GM19238 (cell line): Measurements from ENCODE around the gene LRRC26.
A peak's percentile ranks its signal among the peaks of the same experiment; 100 is the strongest.

Source experiments
- DNase-seq: peaks from one replicate; pipeline ENCODE4 v3.0.0; 2011; ENCODE audit warnings: low spot score; ENCODE audit not compliant: insufficient read length

LRRC26 gene

DNA sequence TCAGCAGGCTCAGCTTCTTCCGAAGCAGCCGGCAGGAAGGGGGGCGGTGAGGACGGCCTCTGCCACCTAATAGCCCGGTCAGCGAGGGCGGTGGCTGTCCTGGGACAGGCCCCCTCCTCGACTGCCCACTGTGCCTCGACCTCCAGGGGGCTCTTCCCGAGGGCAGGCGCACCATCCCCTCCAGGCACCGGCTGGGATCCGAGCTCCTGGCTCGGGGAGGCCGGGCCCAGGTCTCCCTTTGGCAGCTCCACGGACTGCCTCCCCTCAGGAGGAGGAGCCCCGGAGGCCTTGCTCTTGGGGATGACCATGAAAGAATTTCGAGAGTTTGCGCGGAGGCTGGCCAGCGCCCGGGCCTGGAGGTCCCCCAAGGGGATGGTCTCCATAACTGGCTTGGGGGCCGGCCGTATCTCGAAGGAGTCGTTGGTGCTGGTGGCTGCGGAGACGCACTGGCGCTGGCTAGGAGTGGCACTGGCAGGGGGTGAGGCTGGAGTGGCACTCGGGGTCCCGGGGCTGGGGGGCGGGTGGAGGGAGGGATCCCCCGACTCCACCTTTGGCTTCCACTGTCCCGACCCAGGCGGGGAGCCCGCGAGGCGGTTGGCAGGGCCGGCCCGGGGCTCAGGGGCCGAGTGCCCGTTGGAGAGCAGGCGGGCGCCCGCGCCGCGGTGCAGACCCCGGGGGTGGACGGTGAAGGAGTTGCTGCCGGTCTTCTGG is 29.7 kb upstream of the LRRC26 start:
- DNase-seq: no peak

DNA sequence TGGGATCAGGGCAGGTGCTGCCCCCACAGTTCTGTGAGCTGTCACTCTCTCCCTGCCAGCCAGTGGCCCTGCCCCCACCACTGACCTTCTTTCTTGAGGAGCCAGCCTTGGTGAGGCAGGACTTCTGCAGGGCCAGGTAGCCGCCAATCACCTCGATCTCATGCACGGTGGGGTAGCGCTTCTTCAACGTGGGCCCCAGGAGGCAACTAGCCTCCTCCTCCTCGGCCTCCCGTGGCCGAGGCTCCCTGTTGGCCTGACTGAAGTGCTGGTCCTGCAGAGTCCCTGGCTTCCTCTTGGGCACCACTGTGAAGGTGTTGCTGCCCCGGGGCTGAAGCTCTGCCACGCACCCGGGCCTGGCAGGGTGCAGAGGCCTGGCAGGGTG is 29.0 kb upstream of the LRRC26 start:
- DNase-seq: no peak

DNA sequence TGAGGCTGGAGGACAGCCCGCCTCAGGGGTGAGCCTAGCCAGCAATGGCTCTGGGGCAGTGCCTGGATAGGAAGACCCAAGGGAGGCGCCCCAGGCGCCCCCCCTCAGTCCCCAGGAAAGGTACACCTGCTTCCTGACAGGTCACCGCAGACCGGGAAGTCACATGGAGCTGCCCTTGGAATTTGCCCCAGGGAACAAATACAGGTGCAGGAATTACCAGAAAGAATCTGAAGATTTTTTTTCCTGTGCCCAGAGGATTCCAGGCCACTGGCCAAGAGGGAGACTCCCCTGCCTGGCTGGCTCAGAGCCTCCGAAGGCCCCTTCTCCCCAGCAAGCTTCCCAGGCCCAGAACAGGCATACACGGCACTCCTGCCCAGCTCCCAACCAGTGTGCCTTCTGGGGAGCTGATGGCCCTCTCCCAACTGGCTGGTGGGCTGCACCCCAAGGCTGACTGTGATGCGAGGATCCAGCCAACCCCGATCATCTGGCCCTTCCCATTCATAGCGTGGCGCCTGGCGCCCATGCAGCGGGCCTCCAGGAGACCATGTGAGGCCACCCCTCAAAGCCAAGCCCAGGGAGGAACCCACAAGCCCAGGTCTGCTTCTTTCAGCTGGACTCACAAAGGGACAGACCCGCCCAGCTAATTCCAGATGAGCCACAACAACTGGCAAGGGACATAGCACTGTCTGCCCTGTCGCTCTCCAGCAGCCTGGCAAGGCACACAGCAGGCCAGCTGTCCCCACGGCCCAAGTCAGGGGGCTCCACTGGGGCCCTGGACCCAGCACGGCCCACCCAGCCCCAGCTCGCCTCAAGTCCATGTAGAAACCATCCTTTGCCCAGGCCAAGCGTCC is 28.4 kb upstream of the LRRC26 start:
- DNase-seq: no peak

DNA sequence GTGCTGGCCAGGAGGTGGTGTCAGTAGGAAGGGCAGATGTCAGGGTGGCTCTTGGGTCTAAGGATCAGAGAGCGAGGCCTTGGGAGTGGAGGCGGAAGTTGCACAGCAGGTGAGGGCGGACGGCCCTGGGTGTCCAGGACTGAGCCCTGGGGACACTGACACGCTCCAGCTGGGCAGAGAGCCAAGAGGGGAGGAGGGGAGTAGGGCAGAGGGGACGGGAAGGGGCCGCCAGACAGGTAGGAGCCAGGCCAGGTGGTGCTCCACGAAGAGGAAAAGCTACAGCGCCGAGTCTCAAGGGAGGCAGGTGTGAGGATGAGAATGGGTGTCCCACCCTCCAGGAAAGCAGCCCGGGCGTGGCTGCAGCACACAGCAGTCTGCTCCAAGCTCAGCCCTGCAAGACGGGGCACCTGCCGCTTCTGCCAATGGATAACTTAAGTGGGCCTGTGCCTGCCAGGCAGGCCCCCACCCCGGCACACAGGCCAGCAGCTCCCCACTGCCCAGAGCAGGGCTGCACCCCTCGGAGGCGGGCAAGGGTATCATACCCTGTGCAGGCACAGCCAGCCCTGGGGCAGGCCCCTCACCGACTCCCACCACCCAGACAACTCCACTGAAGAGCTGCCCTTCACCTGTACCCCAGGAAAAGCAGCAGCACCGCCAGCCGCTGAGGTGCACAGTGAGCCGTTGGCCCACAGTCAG is 25.8 kb upstream of the LRRC26 start:
- no peak for DNase-seq

DNA sequence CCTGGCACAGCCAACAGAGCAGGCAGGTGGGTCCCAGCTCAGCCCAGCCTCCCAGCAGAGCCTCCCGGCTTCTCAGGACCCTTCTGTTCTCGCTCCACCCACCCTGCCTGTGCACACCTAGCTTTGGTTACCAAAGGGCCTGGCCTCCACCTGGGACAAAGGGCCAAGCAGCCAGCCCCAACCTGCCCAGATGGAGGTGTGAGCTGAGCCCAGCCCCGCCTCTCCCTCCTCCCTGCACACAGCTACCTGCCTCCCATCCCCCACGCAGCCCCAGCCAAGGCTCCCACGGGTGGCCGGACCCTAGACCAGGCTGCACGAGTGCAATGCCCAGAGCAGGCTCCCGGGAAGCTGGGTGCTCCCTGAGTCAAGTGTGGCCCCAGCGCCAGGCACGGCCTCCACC is 25.1 kb upstream of the LRRC26 start:
- DNase-seq: no peak

DNA sequence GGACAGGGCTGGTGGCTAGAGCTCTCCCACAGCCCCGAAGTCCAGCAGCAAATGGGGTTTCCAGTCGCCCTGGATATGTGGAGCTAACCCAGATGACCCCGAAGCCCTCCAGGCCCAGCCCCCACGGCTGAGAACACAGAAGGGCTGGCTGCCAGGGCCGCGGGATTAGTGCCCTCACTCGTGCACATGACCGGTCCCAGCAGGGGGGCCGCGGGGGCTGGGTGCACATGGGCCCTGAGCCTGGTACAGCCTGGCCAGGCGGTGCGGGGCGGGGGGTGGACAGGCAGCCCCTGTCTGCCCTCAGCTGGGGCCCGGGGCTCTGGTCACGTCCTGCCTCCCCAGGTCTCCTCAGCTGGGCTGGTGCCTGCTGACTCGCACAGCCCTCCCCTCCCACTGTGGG is 24.5 kb upstream of the LRRC26 start:
- no peak for DNase-seq

DNA sequence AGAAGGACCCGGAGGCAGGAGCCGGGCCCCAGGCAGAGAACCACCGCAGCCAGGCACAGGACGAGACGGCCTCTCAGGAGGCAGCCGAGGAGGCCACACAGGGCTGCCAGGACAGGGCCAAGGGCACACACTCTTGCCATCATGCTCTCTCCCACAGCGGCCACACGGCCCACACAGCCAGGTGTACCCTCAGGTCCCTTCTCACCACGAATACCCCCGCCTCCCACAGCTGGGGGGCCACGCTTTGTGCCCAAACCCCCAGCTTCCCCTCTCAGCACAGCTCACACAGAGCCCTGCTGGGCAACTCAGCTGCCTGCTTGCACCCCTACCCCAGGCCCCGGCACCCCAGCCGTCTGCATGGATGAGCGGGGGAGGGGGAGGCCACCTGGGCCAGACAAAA is 23.9 kb upstream of the LRRC26 start:
- DNase-seq: no peak

DNA sequence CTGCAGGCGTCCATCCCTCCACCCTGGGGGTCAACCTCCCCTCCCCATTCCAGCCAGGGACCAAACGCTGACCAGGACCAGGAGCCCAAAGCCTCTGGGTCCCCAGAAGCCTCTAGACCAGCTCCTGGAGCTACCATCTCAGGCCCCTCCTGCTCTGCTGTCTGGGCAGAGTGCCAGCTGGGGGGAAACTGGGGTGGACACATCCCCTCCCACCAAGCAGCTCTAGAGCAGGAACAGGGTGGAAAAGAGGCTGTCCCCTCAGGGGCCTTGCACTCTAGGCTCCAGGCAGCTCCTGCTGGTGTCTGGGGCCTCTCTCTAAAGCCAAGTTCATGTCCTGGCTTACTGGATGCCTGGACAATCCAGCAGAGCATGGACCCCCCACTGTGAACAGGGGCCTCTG is 23.0 kb upstream of the LRRC26 start:
- no peak for DNase-seq

DNA sequence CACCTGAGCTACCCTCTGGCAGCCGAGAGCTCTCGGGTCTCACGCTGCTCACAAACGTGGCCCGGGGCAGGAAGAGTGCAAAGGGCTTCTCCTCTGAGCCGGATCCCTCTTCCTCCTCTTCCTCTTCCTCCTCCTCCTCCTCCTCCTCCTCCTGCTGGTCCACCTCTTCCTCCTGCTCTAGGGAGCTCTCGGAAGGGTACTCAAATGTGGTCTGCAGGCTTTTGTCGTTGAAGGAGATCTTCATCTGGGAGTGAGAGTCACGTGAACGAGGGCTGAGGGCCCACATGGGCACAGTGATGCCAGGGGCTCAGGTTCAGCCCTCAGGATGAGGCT is 22.6 kb upstream of the LRRC26 start:
- no peak for DNase-seq

DNA sequence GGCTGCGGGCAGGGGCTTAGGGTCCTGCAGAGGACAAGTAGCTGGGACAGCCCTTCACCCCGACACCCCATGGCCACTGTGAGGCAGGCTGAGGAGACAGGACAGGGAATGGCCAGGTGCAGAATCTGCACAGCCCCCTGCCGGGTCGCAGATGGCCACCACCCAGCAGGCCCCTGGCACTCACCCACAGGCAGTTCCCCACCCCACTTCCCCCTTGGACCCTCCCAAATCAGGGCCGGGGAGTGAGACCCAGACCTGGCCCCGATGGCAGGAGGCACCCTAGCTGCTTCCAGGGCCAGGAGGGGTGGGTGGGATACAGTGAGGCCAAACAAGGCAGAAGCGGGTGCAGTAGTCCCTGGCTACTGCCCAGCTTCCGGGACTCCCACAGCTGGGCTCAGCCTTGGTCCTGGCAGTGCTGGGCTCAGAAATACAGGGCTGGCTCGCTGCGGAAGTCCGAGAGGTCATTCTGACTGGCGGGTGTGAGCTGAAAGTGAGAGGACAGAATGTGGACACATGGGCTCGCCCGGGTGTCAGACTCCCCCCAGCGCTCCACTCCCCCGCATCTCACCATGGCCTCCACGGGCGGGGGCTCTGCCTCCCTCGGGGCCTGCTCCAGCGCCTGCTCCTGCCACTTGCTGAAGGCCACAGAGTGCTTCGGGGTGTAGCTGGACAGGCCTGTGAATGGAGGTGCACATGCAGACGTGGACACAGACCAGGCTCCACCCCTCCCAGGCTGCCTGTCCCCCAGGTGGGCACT is 22.0 kb upstream of the LRRC26 start:
- no peak for DNase-seq

DNA sequence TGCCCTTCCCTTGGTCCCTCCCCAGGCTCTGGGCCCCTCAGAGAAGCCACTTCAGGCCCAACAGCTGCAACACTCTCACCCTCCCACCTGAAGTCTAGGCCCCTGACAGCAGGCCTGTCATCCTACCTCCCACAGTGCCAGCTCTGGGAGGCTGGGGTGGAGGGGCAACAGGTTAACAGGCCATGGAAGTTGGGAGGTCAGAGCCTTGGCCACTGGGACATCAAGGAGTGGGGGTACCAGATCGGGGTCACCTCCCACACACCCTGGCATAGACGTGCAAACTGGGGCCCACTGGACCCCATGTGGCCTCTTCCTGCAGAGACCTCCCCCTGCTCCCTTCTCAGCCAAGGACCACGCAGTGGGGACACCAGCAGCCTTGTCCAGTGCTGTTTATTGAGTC is 21.4 kb upstream of the LRRC26 start:
- no peak for DNase-seq

DNA sequence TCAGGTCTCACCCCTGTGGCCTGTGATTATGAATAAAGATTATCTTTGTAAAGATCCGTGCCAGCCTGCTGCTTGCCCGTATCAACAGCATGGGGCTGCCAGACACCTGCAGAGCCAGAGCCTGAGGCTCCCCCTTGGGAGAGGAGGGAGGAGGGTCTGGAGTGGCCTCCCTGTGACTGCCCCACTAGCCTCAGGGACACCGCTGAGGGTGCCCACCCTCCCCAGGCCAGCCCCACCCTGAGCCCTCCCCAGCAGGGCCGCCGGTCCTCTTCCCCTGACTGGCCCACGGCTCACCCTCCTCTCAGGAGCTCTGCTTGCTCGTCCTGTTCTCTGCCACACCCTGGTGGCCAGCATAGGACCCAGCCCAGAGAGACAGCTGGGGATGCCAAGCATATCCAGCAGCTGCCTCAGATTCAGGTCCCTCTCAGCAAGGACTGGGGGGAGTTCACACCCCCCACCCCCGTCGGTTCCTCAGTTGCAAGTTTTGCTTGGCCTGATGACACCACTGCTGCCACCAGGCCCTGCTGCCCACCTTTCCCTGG is 20.5 kb upstream of the LRRC26 start:
- DNase-seq: no peak

DNA sequence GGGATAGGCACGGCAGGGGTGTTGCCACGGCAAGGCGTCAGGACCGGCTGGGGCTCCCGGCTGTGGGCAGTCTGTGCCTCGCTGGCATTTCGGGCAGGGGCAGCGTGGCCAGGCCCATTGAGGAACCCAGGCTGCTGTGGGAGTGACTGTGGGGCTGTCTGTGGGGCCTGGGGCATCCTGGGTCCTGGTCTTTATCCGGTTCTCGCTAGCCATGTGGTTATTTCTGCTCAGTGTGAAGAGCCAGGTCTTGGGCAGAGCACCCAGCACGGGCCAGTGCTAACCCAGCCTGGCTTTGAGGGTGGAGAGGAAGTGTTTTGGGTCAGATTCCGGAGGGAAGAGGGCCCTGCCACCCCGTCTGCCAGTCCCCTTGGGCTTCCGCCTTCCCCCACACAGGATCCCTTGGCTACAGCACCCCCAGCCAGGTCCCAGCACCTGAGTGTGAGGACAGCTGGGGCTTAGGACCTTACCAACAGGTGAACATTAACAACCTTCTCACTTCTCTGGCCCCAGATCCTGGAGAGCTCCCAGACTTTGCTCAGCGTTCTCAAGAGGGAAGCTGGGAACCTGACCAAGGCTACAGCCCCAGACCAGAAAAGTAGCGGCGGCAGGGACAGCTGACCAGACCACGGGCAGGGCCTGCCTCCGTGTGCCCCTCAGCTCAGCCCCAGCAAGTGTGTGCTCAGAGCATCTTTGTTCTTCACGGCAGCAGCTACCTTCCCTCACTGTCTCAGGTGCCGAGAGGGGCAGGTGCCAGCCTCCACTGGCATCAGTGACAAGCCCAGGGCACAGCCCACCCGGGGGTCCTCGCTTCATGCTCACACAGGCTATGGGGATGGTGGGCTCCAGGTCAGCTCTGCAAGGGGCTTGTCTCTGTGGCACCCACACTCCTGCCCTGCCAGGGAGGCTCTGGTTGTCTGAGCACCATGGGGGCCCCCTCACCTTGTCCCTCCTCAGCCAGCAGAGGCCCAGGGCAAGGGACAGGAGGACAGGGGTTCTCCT is 19.7 kb upstream of the LRRC26 start:
- DNase-seq: no peak

DNA sequence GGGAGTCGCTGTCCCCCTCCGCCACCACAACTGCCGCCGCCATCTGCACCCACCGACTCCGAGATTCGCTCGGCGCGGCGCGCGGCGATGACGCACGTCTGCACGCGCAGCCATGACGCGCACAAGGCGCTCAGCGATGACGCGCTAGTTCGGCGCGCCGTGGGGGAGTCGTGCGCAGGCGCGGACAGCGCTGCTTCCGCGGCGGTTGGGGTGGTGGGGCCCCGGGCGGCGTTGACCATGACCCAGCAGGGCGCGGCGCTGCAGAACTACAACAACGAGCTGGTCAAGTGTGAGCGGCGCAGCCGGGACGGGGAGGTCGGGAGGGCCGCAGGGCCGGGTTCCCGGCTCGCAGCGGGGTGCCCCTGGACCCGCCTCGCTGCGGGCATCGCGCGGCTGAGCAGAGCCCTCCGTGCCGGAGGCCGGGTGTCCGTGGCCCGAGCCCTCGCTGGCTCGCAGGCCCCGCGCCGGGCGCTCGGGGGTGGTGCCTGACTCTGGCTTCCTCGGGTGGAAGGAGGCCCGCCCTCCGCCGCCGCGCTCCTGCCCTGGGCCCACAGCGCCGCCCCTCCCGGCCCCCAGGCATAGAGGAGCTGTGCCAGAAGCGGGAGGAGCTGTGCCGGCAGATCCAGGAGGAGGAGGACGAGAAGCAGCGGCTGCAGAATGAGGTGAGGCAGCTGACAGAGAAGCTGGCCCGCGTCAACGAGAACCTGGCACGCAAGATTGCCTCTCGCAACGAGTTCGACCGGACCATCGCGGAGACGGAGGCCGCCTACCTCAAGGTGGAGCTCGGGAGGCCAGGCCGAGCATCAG is 18.8 kb upstream of the LRRC26 start, which contains the start of the genes ANAPC2 and SSNA1:
Gene ANAPC2 (minus strand): TSS at position 71 of the 807 bp plus-strand sequence. CDS start 28 bp downstream, at position 43.
Gene SSNA1 (plus strand): TSS at position 187 of the 807 bp plus-strand sequence. CDS start 51 bp downstream, at position 238.
- DNase-seq: peak; percentile 92

DNA sequence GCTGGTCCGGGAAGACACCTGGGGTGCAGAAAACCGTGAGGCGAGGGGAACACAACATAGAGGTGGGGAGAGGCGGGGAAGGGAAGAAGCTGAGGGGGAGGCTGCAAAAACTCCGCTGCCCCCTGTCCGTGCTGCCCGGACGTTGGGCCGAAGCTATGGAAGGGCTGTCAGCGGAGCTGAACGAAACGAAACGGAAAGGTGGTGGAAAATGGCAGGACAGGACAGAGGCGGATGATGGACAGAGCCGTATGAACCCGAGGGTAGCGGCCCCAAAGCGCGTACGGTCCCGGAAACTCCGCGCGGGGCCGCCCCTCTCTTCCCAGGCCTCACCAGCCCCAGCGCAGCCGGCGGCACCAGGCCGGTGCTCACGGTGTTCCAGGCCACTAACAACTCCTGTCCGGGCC is 18.2 kb upstream of the LRRC26 start:
- no peak for DNase-seq

DNA sequence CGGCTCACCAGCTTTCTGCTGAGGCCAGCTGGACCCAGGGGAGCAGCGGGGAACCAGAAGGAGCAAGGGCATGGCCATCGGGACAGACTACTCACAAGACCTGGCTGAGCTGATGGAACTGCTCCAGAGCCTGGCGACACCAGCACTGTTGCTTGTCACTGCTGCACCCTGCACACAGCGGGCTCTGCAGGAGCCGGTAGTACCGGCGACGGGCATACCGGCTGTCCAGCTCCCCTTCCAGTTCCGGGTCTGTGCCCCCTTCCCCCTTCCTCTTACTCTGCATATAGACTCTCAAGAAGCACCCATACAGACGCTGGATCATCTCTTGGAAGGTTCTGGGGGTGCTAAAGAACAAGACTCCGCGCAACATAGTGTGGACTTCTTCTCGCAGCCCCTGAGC is 17.5 kb upstream of the LRRC26 start:
- DNase-seq: no peak

DNA sequence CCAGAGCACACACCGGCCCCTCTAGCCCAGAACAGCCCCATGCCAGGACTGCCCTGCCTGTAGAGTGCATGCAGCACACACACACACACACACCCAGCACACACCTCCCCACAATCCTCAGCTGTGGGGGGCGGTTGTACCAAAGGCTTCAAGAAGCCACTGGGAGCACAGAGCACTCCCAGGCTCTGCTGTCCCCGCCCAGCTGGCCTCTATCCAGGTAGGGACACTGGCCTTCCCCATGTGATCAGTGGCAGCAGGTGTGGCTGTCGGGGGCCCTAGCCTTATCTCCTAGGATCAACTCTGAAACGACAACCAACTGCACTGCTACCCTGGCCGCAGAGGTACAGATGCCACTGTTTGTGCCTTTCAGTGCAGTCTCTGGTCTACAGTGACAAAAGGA is 16.5 kb upstream of the LRRC26 start:
- DNase-seq: no peak

DNA sequence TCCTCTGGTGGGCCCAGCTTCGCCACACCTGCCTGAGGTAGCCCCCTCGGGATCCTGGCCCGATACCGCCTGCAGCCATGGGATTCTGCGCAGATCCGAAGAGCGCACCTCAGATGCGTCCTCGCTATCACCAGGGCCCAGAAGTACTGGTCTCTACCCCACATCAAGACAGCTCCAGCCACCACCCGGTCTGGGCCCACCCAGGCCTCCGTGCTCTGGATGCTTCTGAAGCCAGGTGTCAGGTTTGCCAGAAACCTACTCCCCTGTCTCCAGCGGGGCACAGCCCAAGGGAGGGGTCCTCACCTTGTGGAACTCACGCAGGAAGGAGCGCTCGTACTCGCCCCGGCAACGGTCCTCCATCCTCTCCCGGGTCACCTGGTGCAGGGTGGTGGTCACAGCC is 16.1 kb upstream of the LRRC26 start:
- DNase-seq: no peak
